HFFc6 (cell line): ENCODE measurements around the gene MAD1L1. TPM values are rescaled to one million over a fixed set of nuclear protein-coding genes. Genes with fewer than 3 reads are reported as not detected.

ENCODE experiments used
- DNase-seq: peaks from one replicate; pipeline ENCODE4 v3.0.0-alpha.2; 2018
- H3K27ac Mint-ChIP-seq: 2 replicates; pipeline ENCODE4 v1.8.0; 2020; ENCODE audit warnings: mild to moderate bottlenecking, mixed read lengths
- H3K27me3 Mint-ChIP-seq: 2 replicates; pipeline ENCODE4 v1.8.0; 2021; ENCODE audit warnings: mild to moderate bottlenecking, moderate library complexity, mixed read lengths; ENCODE audit not compliant: insufficient read depth
- H3K36me3 Mint-ChIP-seq: 2 replicates; pipeline ENCODE4 v1.8.0; 2021; ENCODE audit warnings: low read depth, mixed read lengths
- H3K4me1 Mint-ChIP-seq: 2 replicates; pipeline ENCODE4 v1.8.0; 2020; ENCODE audit warnings: low read depth, mixed read lengths
- H3K4me3 Mint-ChIP-seq: 2 replicates; pipeline ENCODE4 v1.8.0; 2020; ENCODE audit warnings: mild to moderate bottlenecking, moderate library complexity, mixed read lengths
- H3K9me3 Mint-ChIP-seq: 2 replicates; pipeline ENCODE4 v1.8.0; 2020; ENCODE audit warnings: mild to moderate bottlenecking, mixed read lengths
- total RNA-seq, 6 experiments: library from RNA; stranded (reverse); fragmentation: NEBNext Ultra II Directional; extraction: Animal tissue kit (Norgen Biotek cat#: 25700); gene quantifications; 2 replicates in 1 of 6; 3 replicates in 5 of 6; pipeline ENCODE4 v1.2.3, GENCODE V29; 2021
- TF ChIP-seq, protein P1 (sequence below): fragments of 200-600 bp; sonication (generic); IDR thresholded peaks from 2 replicates; pipeline ENCODE4 v1.5.0; 2021; ENCODE audit warnings: antibody characterized with exemption, mild to moderate bottlenecking

MAD1L1 gene
- total RNA-seq, 6 experiments from 2014 or later: 34.6 to 44.8 (median 40.2) TPM

DNA sequence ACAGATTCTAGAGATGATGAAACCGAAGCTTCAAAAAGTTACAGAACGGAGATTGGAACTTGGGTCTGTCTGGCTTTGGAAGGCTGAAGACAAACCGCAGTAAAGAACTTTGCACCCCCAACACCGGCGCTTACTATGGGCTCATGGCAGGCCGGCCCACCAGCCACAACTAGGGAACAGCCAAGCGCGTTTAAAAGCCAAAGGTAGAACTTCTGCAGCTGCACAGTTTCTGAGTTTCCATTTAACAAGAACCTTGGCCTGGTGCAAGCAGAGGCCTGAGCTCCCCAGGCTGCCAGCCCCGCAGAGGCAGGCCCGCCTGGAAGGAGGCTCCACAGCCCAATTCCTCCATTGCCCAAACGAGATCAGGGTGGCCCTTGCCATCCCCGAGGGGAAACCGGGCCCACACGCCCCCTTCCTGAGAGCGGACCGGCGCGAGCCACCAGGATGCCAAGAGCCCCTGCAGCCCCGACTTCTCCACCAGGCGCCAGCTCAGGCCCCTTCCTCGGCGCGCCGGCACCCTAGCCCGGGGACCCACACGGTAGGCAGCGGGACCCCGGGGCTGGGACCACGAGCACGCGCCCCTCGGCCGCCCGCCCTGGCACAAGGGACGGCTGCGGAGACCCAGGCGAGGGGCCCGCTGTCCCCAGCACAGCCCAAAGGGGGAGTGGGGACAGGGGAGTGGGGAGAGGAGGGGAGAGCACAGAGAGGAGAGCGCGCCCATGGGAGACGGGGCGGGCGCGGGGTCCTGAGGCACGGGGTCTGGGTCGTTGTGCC lies 566 bp downstream of the MAD1L1 start:
- H3K36me3 Mint-ChIP-seq: peaks cover 15% of the 10 kb centered on the region
- H3K27me3 Mint-ChIP-seq: no peaks in the 10 kb centered on the region
- H3K4me3 Mint-ChIP-seq: peak overlapping the region; percentile 90
- no peak for DNase-seq
- H3K4me1 Mint-ChIP-seq: peaks cover 43% of the 10 kb centered on the region
- H3K9me3 Mint-ChIP-seq: no peaks in the 10 kb centered on the region
- H3K27ac Mint-ChIP-seq: peak overlapping the region; percentile 63; the same call in 1 of the 2 replicates
- TF ChIP-seq, protein P1, sequence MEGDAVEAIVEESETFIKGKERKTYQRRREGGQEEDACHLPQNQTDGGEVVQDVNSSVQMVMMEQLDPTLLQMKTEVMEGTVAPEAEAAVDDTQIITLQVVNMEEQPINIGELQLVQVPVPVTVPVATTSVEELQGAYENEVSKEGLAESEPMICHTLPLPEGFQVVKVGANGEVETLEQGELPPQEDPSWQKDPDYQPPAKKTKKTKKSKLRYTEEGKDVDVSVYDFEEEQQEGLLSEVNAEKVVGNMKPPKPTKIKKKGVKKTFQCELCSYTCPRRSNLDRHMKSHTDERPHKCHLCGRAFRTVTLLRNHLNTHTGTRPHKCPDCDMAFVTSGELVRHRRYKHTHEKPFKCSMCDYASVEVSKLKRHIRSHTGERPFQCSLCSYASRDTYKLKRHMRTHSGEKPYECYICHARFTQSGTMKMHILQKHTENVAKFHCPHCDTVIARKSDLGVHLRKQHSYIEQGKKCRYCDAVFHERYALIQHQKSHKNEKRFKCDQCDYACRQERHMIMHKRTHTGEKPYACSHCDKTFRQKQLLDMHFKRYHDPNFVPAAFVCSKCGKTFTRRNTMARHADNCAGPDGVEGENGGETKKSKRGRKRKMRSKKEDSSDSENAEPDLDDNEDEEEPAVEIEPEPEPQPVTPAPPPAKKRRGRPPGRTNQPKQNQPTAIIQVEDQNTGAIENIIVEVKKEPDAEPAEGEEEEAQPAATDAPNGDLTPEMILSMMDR: peak; percentile 27; the same call in 1 of the 2 replicates

DNA sequence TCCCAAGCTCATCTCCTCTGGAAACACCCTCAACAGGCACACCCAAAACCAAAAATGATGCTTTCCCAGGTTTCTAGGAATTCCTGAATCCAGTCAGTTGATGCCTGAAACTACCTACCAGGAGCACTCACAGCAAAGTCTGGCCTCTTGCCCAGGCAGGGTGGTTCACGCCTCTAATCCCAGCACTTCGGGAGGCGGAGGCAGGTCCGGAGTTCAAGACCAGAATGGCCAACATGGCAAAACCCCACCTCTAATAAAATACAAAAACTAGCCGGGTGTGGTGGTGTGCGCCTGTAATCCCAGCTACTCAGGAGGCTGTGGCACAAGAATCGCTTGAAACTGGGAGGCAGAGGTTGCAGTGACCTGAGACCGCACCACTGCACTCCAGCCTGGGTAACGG lies 1.9 kb downstream of the MAD1L1 start:
- H3K9me3 Mint-ChIP-seq: no peaks in the 10 kb centered on the region
- H3K27me3 Mint-ChIP-seq: no peaks in the 10 kb centered on the region
- H3K36me3 Mint-ChIP-seq: peaks cover 18% of the 10 kb centered on the region
- H3K4me1 Mint-ChIP-seq: peaks cover 43% of the 10 kb centered on the region
- TF ChIP-seq, protein P1: no peak
- H3K27ac Mint-ChIP-seq: no peak overlapping the region
- H3K4me3 Mint-ChIP-seq: 0 out of 2 replicates have a peak overlapping the region, but pooled peaks have one; percentile 2
- no peak for DNase-seq

DNA sequence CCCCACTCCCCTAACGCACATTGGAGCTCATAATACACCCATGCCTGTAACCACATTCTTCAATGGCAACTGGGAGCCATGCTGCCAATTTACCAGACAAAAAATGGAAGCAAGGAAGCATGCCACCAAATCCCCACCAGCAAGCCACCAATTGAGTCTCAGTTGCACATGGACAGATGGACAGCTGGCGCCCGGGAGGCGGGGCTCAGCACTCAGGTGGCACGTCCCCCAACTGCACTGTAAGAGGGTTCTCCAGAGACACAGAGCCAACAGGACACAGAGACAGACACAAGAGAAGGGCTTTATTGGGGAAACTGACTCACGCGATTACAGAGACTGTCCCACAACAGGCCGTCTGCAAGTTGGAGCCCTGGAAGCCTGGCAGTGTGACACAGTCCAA lies 2.5 kb downstream of the MAD1L1 start:
- TF ChIP-seq, protein P1: no peak
- peaks cover 39% of the 10 kb centered on the region for H3K4me1 Mint-ChIP-seq
- H3K27ac Mint-ChIP-seq: no peak overlapping the region
- no peak for DNase-seq
- H3K36me3 Mint-ChIP-seq: peaks cover 21% of the 10 kb centered on the region
- H3K9me3 Mint-ChIP-seq: no peaks in the 10 kb centered on the region
- H3K27me3 Mint-ChIP-seq: peaks cover 2% of the 10 kb centered on the region; the same call in 1 of the 2 replicates
- 0 out of 2 replicates have a peak overlapping the region, but pooled peaks have one; percentile 2 for H3K4me3 Mint-ChIP-seq

DNA sequence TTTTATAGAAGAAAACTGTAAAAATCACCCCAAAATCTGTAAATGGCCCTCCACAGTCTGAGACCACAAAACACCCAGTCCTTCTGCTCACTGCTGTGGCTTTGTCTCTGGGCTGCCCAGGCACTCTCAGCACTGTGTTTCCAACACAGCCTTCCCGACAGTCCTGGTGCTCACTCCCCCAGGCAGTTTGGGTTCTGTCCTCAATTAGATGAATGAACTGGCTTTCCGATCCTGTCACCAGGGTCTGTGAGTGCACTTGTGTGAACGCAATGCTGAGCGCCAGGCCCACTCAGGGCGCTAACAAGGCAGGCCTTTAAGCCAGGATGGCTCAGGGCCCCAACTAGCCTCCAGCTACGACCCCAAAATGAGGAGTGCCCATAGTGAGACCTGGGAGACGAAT lies 3.3 kb downstream of the MAD1L1 start:
- no peak overlapping the region for H3K4me3 Mint-ChIP-seq
- no peak overlapping the region for H3K27ac Mint-ChIP-seq
- no peaks in the 10 kb centered on the region for H3K9me3 Mint-ChIP-seq
- TF ChIP-seq, protein P1: no peak
- no peak for DNase-seq
- peaks cover 2% of the 10 kb centered on the region; the same call in 1 of the 2 replicates for H3K27me3 Mint-ChIP-seq
- H3K36me3 Mint-ChIP-seq: peaks cover 14% of the 10 kb centered on the region; the same call in 1 of the 2 replicates
- H3K4me1 Mint-ChIP-seq: peaks cover 32% of the 10 kb centered on the region

DNA sequence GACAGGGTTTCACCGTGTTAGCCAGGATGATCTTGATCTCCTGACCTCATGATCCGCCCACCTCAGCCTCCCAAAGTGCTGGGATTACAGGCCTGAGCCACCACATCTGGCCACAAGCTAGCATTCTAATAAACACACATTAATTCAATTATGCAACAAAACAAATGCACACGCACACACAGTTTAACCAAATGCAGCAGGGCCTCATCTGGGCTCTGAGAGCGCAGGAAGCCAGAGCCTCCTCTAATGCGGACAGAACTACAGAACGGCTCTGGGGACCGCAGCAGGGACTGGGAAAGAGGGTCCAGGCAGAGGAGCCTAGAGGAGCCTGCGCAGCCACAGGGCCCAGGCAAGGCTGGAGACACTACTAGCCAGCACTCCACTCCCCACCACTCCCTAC lies 3.8 kb downstream of the MAD1L1 start:
- peaks cover 14% of the 10 kb centered on the region; the same call in 1 of the 2 replicates for H3K36me3 Mint-ChIP-seq
- DNase-seq: no peak
- H3K27me3 Mint-ChIP-seq: peaks cover 2% of the 10 kb centered on the region; the same call in 1 of the 2 replicates
- no peak overlapping the region for H3K27ac Mint-ChIP-seq
- peaks cover 26% of the 10 kb centered on the region for H3K4me1 Mint-ChIP-seq
- no peak overlapping the region for H3K4me3 Mint-ChIP-seq
- TF ChIP-seq, protein P1: no peak
- H3K9me3 Mint-ChIP-seq: no peaks in the 10 kb centered on the region
